IMR-90 (cell line): ENCODE measurements around the gene NOS1. TPM values are rescaled to one million over a fixed set of nuclear protein-coding genes. Genes with fewer than 3 reads are reported as not detected.

ENCODE experiments used
- ATAC-seq: fragments of 200-7000 bp; cut with Tn5 transposase; 2 replicates; pipeline ENCODE4 v1.9.1; 2020; ENCODE audit warnings: low read depth, mild to moderate bottlenecking, moderate library complexity
- BruUV-seq: library from RNA; stranded (reverse); fragments of 400-500 nt; replicated peaks from 2 replicates; lab custom pipeline; 2021; lab: Mats Ljungman, UMichigan
- CTCF ChIA-PET: fragments of 300-600 bp; formaldehyde crosslinking; extraction: SDS; loops from one replicate; lab custom pipeline; 2021; ENCODE audit warnings: antibody characterized with exemption; lab: Yijun Ruan, JAX
- POLR2A ChIA-PET: fragments of 300-600 bp; sonication (Branson Sonifier 250); formaldehyde crosslinking; loops from one replicate; lab custom pipeline; 2022; ENCODE audit warnings: antibody characterized with exemption; ENCODE audit not compliant: unreplicated experiment; lab: Charles Lee
- DNase-seq: peaks from one replicate; pipeline ENCODE4 v3.0.0; 2013
- H2AFZ ChIP-seq: replicated peaks from 2 replicates; pipeline ENCODE3; 2013; ENCODE audit warnings: low read length, mild to moderate bottlenecking; ENCODE audit not compliant: poor library complexity
- H2AK5ac ChIP-seq: 2 replicates; pipeline ENCODE4 v1.6.1; 2013; ENCODE audit warnings: low read depth, low read length, inconsistent platforms
- H2AK9ac ChIP-seq: replicated peaks from 2 replicates; pipeline ENCODE3; 2013; ENCODE audit warnings: mild to moderate bottlenecking, low read depth, low read length, moderate library complexity; ENCODE audit not compliant: poor library complexity
- H2BK120ac ChIP-seq: 2 replicates; pipeline ENCODE4 v1.6.1; 2013; ENCODE audit warnings: low read depth, low read length, inconsistent platforms
- H2BK15ac ChIP-seq: 3 replicates; pipeline ENCODE4 v1.6.1; 2013; ENCODE audit warnings: low read depth, low read length, inconsistent platforms
- H2BK20ac ChIP-seq: 2 replicates; pipeline ENCODE4 v1.6.1; 2013; ENCODE audit warnings: low read depth, mild to moderate bottlenecking, inconsistent platforms, low read length, moderate library complexity
- H2BK5ac ChIP-seq: 2 replicates; pipeline ENCODE4 v1.6.1; 2013; ENCODE audit warnings: mild to moderate bottlenecking, low read depth, low read length, inconsistent platforms; ENCODE audit not compliant: poor library complexity, severe bottlenecking
- H3K14ac ChIP-seq: replicated peaks from 2 replicates; pipeline ENCODE4 v1.6.1; 2013; ENCODE audit warnings: low read depth, low read length, inconsistent platforms
- H3K18ac ChIP-seq: 2 replicates; pipeline ENCODE4 v1.6.1; 2013; ENCODE audit warnings: low read depth, low read length, control low read depth
- H3K23ac ChIP-seq: 2 replicates; pipeline ENCODE4 v1.6.1; 2013; ENCODE audit warnings: low read depth, low read length, inconsistent platforms
- H3K27ac ChIP-seq: 2 replicates; pipeline ENCODE4 v1.5.1; 2013; ENCODE audit warnings: mild to moderate bottlenecking, control low read depth, low read length; ENCODE audit not compliant: insufficient read depth
- H3K27me3 ChIP-seq: 2 replicates; pipeline ENCODE4 v1.6.1; 2013; ENCODE audit warnings: low read length; ENCODE audit not compliant: control insufficient read depth, insufficient read depth
- H3K36me3 ChIP-seq: 2 replicates; pipeline ENCODE4 v1.6.1; 2013; ENCODE audit warnings: low read length, mixed read lengths; ENCODE audit not compliant: control insufficient read depth, insufficient read depth
- H3K4ac ChIP-seq: 2 replicates; pipeline ENCODE4 v1.6.1; 2013; ENCODE audit warnings: low read depth, low read length, inconsistent platforms
- H3K4me1 ChIP-seq: 2 replicates; pipeline ENCODE4 v1.6.1; 2013; ENCODE audit warnings: low read length, mixed read lengths; ENCODE audit not compliant: control insufficient read depth, insufficient read depth
- H3K4me2 ChIP-seq: 2 replicates; pipeline ENCODE4 v1.6.1; 2013; ENCODE audit warnings: low read depth, mild to moderate bottlenecking, control low read depth, low read length, moderate library complexity
- H3K4me3 ChIP-seq: 2 replicates; pipeline ENCODE4 v1.5.1; 2013; ENCODE audit warnings: low read depth, mild to moderate bottlenecking, control low read depth, low read length, moderate library complexity; ENCODE audit not compliant: insufficient read depth
- H3K56ac ChIP-seq: 2 replicates; pipeline ENCODE4 v1.6.1; 2013; ENCODE audit warnings: low read length, inconsistent platforms; ENCODE audit not compliant: insufficient read depth; ENCODE audit errors: extremely low read depth
- H3K79me1 ChIP-seq, 2 experiments: 2 replicates each; pipeline ENCODE4 v1.6.1; 2013; ENCODE audit warnings: low read length in 2 of 2, inconsistent platforms in 1 of 2, low read depth in 1 of 2
- H3K9ac ChIP-seq: 2 replicates; pipeline ENCODE4 v1.6.1; 2013; ENCODE audit warnings: low read depth, low read length, control low read depth
- H3K9me1 ChIP-seq: 2 replicates; pipeline ENCODE4 v1.6.1; 2013; ENCODE audit warnings: low read length, inconsistent platforms; ENCODE audit not compliant: insufficient read depth
- H3K9me3 ChIP-seq: 2 replicates; pipeline ENCODE4 v1.6.1; 2013; ENCODE audit warnings: low read length; ENCODE audit not compliant: control insufficient read depth, insufficient read depth
- H4K20me1 ChIP-seq: 2 replicates; pipeline ENCODE4 v1.6.1; 2013; ENCODE audit warnings: low read length, inconsistent platforms; ENCODE audit not compliant: insufficient read depth
- H4K5ac ChIP-seq: 2 replicates; pipeline ENCODE4 v1.6.1; 2013; ENCODE audit warnings: mild to moderate bottlenecking, low read depth, low read length, control low read depth
- H4K8ac ChIP-seq, 2 experiments: 2 replicates each; pipeline ENCODE4 v1.6.1; 2013; ENCODE audit warnings: low read depth in 2 of 2, low read length in 2 of 2, control low read depth in 1 of 2, inconsistent platforms in 1 of 2
- H4K91ac ChIP-seq: 2 replicates; pipeline ENCODE4 v1.6.1; 2013; ENCODE audit warnings: low read depth, low read length, inconsistent platforms; ENCODE audit not compliant: insufficient read depth
- RFX5 ChIP-seq: IDR thresholded peaks from 2 replicates; pipeline ENCODE4 v1.8.0; 2012; ENCODE audit warnings: low read depth, mild to moderate bottlenecking, low read length, moderate library complexity
- WGBS, 2 experiments: methylation state at CpG; one replicate each; pipeline versions ENCODE4 v1.1.5 to v1.1.7; 2013; ENCODE audit warnings: missing lambda C conversion rate in 2 of 2; ENCODE audit not compliant: insufficient read length in 1 of 2; ENCODE audit errors: extremely low coverage in 2 of 2; 5-methylcytosine and 5-hydroxymethylcytosine counted together
- dilution Hi-C: fragments of 300-500 bp; cut with HindIII; formaldehyde crosslinking; loops from one replicate; pipeline ENCODE4 v1.14.3; 2018; ENCODE audit warnings: low sequenced_read_pairs; ENCODE audit not compliant: unreplicated experiment
- in situ Hi-C: fragments of 300-500 bp; cut with MboI; formaldehyde crosslinking; loops from 3 replicates; pipeline ENCODE4 v1.14.3; 2019; ENCODE audit warnings: low sequenced_read_pairs, inconsistent platforms, mixed read lengths
- intact Hi-C: fragments of 100-400 bp; cut with micrococcal nuclease; formaldehyde crosslinking; loops from 2 replicates; pipeline ENCODE4 v1.10.0; 2022
- polyA plus RNA-seq, 3 experiments: library from polyadenylated mRNA; depleted of rRNA; stranded (reverse); fragments of >200 nt; gene quantifications; 2 replicates each; pipeline ENCODE4 v1.2.3, GENCODE V29; 2012; ENCODE audit warnings: low replicate concordance in 1 of 3
- total RNA-seq: library from RNA; depleted of rRNA; stranded (reverse); fragments of >200 nt; gene quantifications from 2 replicates; pipeline ENCODE4 v1.2.3, GENCODE V29; 2012
- TF ChIP-seq, protein P1 (sequence below): fragments of 150-350 bp; IDR thresholded peaks from 2 replicates; pipeline ENCODE4 v1.6.1; 2017; ENCODE audit warnings: mild to moderate bottlenecking, antibody characterized with exemption, low read length, low read depth

Gene NOS1
- total and polyA plus RNA-seq, 2 of the 4 experiments (the other 2 are of a cell fraction) = 0.09 TPM; not detected in 1

DNA sequence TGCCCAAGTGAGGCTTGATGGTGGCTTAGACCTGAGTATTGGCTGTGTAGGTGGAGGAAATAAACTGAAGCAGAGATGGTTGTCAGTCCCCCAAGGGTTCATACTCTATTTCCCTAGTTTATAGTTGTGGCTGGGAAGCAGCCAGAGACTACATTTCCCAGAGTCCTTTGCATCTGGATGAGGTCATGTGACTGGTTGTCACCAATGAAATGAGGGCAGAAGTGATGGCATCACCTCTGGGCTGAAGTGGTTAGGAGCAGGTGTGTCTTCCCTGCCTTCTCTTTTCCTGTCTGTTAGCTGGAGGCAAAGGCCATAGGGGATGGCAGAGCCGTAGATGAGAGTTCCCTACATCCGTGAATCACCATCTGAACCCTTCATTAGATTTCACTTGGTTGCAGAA lies 16.3 kb upstream of the NOS1 start:
- no TSS peak for BruUV-seq
- no CpG with 5 or more reads among the region's 2 CpGs for WGBS, 2 experiments
- ATAC-seq = no peak

More for the DNA sequence above, 16.3 kb upstream of the NOS1 start:
- no peak overlapping the region for H2AK9ac ChIP-seq
- intact Hi-C loops = no loop called here
- ChIA-PET POLR2A (no interaction called here), CTCF (no interaction called here)
- no peaks in the 10 kb centered on the region for H3K79me1 ChIP-seq
- H2BK120ac ChIP-seq = no peak overlapping the region
- no peak overlapping the region for H2AFZ ChIP-seq
- H4K5ac ChIP-seq = no peak overlapping the region
- no peaks in the 10 kb centered on the region for H3K36me3 ChIP-seq
- H3K18ac ChIP-seq = no peak overlapping the region
- no peaks in the 10 kb centered on the region for H3K4me1 ChIP-seq
- DNase-seq = no peak
- H4K20me1 ChIP-seq = no peaks in the 10 kb centered on the region; the same call in 1 of the 2 replicates
- dilution Hi-C loops = no loop called here
- H2AK5ac ChIP-seq = no peak overlapping the region
- H2BK15ac ChIP-seq = no peak overlapping the region
- H3K14ac ChIP-seq = no peak overlapping the region
- no peaks in the 10 kb centered on the region for H3K9me1 ChIP-seq
- H2BK5ac ChIP-seq = no peak overlapping the region
- H4K91ac ChIP-seq = no peak overlapping the region
- no peak overlapping the region for H4K8ac ChIP-seq
- no peak overlapping the region for H3K9ac ChIP-seq
- TF ChIP-seq RFX5 = no peak
- TF ChIP-seq, protein P1, sequence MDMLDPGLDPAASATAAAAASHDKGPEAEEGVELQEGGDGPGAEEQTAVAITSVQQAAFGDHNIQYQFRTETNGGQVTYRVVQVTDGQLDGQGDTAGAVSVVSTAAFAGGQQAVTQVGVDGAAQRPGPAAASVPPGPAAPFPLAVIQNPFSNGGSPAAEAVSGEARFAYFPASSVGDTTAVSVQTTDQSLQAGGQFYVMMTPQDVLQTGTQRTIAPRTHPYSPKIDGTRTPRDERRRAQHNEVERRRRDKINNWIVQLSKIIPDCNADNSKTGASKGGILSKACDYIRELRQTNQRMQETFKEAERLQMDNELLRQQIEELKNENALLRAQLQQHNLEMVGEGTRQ = peak; percentile 12; the same call in 1 of the 2 replicates
- no peak overlapping the region for H3K4me2 ChIP-seq
- H3K4me3 ChIP-seq = no peak overlapping the region
- in situ Hi-C loops = no loop called here
- no peak overlapping the region for H3K23ac ChIP-seq
- H3K56ac ChIP-seq = no peak overlapping the region
- no peak overlapping the region for H3K4ac ChIP-seq
- H3K27ac ChIP-seq = no peak overlapping the region
- H2BK20ac ChIP-seq = no peak overlapping the region
- H3K27me3 ChIP-seq = no peaks in the 10 kb centered on the region
- peaks cover 41% of the 10 kb centered on the region for H3K9me3 ChIP-seq
